Measurements from ENCODE around the gene FBXO21.

The FBXO21 gene

DNA sequence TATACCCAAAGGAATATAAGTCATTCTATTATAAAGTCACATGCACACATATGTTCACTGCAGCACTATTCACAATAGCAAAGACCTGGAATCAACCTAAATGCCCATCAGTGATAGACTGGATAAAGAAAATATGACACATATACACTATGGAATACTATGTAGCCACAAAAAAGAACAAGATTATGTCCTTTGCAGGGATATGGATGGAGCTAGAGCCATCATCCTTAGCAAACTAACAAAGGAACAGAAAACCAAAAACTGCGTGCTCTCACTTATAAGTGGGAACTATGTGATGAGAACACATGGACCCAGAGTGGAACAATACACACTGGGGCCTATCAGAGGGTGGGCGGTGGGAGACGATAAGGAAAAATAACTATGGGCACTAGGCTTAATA lies 21.3 kb downstream of the FBXO21 start:
- TF ChIP-seq, protein P1, sequence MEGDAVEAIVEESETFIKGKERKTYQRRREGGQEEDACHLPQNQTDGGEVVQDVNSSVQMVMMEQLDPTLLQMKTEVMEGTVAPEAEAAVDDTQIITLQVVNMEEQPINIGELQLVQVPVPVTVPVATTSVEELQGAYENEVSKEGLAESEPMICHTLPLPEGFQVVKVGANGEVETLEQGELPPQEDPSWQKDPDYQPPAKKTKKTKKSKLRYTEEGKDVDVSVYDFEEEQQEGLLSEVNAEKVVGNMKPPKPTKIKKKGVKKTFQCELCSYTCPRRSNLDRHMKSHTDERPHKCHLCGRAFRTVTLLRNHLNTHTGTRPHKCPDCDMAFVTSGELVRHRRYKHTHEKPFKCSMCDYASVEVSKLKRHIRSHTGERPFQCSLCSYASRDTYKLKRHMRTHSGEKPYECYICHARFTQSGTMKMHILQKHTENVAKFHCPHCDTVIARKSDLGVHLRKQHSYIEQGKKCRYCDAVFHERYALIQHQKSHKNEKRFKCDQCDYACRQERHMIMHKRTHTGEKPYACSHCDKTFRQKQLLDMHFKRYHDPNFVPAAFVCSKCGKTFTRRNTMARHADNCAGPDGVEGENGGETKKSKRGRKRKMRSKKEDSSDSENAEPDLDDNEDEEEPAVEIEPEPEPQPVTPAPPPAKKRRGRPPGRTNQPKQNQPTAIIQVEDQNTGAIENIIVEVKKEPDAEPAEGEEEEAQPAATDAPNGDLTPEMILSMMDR (IDR thresholded peaks at IDR 0.05; ENCODE audit: poor library complexity, severe bottlenecking), result no peak
- Histone ChIP-seq H3K27me3 (ENCODE audit: insufficient read depth, poor library complexity, severe bottlenecking) (no peaks in the 10 kb centered on the region), H3K4me1 (ENCODE audit: insufficient read depth, poor library complexity, severe bottlenecking) (no peaks in the 10 kb centered on the region), H3K9me3 (ENCODE audit: severe bottlenecking) (no peaks in the 10 kb centered on the region), H3K36me3 (ENCODE audit: low read depth) (peaks cover 89% of the 10 kb centered on the region), H3K27ac (ENCODE audit: poor library complexity, severe bottlenecking) (no peak overlapping the region), H3K4me3 (ENCODE audit: severe bottlenecking) (no peak overlapping the region)
- no peak for DNase-seq (ENCODE audit: low spot score)
- ATAC-seq (ENCODE audit: low read depth), result no peak

DNA sequence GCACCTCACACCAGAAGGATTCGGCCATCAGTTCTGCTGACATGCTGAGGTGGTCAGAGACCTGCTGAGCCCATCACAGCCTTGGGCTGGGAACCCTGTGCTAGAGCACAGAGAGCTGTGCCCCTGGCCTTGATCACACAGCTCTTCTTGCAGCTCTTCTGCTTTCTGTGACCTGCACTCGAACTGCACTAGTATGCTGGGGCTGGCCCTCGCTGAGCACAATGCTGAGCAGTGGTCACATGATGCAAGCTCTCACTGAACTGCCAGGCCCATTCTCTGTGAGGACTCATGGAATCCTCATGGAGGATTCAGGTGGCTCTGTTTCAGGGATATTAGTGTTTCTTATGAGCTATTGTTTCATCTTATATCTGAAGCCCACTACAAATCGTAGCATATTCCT lies 22.5 kb downstream of the FBXO21 start:
- no peaks in the 10 kb centered on the region for H3K9me3 ChIP-seq (ENCODE audit: severe bottlenecking)
- TF ChIP-seq, protein P1 (IDR thresholded peaks at IDR 0.05; ENCODE audit: poor library complexity, severe bottlenecking), result no peak
- H3K4me3 ChIP-seq (ENCODE audit: severe bottlenecking), result no peak overlapping the region
- no peaks in the 10 kb centered on the region for H3K4me1 ChIP-seq (ENCODE audit: insufficient read depth, poor library complexity, severe bottlenecking)
- no peak for ATAC-seq (ENCODE audit: low read depth)
- H3K36me3 ChIP-seq (ENCODE audit: low read depth), result peaks cover 88% of the 10 kb centered on the region
- no peak overlapping the region for H3K27ac ChIP-seq (ENCODE audit: poor library complexity, severe bottlenecking)
- no peaks in the 10 kb centered on the region for H3K27me3 ChIP-seq (ENCODE audit: insufficient read depth, poor library complexity, severe bottlenecking)
- no peak for DNase-seq (ENCODE audit: low spot score)

DNA sequence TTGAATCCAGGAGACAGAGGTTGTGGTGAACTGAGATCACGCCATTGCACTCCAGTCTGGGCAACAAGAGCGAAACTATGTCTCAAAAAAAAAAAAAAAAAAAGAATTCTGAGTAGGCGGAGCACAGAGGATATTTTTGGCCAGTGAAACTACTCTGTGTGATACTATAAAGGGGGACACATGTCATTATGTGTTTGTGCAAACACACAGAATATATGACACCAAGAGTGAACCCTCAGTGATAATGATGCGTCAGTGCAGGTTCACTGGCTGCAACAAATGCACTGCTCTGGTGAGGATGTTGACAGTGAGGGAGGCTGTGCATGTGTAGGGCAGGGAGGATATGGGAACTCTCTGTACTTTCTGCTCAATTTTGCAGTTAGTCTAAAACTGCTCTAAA lies 24.2 kb downstream of the FBXO21 start:
- no peak for ATAC-seq (ENCODE audit: low read depth)

DNA sequence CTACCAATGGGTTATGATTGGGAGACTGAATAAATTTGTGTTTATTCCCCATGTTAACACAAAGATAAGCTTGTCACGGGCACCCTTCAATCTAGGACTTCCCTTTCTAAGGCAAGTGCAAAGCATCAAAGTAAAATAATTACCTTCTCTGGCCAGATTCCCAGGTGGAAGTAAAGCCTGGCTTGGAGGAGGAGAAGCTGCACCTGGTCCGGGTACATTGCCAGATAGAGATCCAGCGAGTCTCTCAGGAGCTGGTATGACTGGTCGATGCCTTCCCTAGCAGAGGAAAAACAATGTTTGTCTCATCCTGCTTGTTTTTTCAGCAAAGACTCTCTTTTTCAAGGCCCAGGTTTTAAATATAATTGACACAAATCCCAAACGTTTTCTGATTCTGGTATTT lies 24.9 kb downstream of the FBXO21 start:
- Histone ChIP-seq H3K27me3 (ENCODE audit: insufficient read depth, poor library complexity, severe bottlenecking) (no peaks in the 10 kb centered on the region), H3K36me3 (ENCODE audit: low read depth) (peaks cover 72% of the 10 kb centered on the region), H3K4me1 (ENCODE audit: insufficient read depth, poor library complexity, severe bottlenecking) (no peaks in the 10 kb centered on the region), H3K4me3 (ENCODE audit: severe bottlenecking) (no peak overlapping the region), H3K27ac (ENCODE audit: poor library complexity, severe bottlenecking) (no peak overlapping the region), H3K9me3 (ENCODE audit: severe bottlenecking) (no peaks in the 10 kb centered on the region)
- TF ChIP-seq, protein P1 (IDR thresholded peaks at IDR 0.05; ENCODE audit: poor library complexity, severe bottlenecking), result no peak
- ATAC-seq (ENCODE audit: low read depth) (no peak), DNase-seq (ENCODE audit: low spot score) (no peak)

More for the DNA sequence above, 24.2 kb downstream of the FBXO21 start:
- Histone ChIP-seq H3K27me3 (ENCODE audit: insufficient read depth, poor library complexity, severe bottlenecking) (no peaks in the 10 kb centered on the region), H3K9me3 (ENCODE audit: severe bottlenecking) (no peaks in the 10 kb centered on the region), H3K36me3 (ENCODE audit: low read depth) (peaks cover 78% of the 10 kb centered on the region), H3K27ac (ENCODE audit: poor library complexity, severe bottlenecking) (no peak overlapping the region), H3K4me3 (ENCODE audit: severe bottlenecking) (no peak overlapping the region), H3K4me1 (ENCODE audit: insufficient read depth, poor library complexity, severe bottlenecking) (no peaks in the 10 kb centered on the region)
- TF ChIP-seq, protein P1 (IDR thresholded peaks at IDR 0.05; ENCODE audit: poor library complexity, severe bottlenecking), result no peak
- DNase-seq (ENCODE audit: low spot score), result no peak

DNA sequence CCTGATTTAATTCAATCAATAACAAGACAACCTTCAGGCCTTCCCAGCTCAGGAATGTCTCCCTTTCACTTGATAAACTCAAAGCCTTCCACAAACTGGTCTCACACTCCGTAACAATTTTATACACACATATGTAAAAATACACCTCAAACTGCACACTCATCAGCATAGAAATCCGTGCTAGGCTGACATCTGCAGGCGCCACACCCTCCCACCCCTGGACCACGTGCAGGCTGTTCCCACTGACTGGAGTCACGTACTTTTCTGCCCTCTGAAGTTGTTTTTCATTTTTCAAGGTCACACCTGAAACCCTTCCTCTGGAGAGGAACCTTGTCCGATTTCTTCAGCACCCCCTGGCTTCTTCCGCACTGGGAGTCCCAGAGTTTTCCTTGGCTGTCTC lies 27.6 kb downstream of the FBXO21 start:
- Histone ChIP-seq H3K9me3 (ENCODE audit: severe bottlenecking) (no peaks in the 10 kb centered on the region), H3K36me3 (ENCODE audit: low read depth) (peaks cover 55% of the 10 kb centered on the region), H3K4me1 (ENCODE audit: insufficient read depth, poor library complexity, severe bottlenecking) (no peaks in the 10 kb centered on the region), H3K27ac (ENCODE audit: poor library complexity, severe bottlenecking) (no peak overlapping the region), H3K27me3 (ENCODE audit: insufficient read depth, poor library complexity, severe bottlenecking) (no peaks in the 10 kb centered on the region), H3K4me3 (ENCODE audit: severe bottlenecking) (no peak overlapping the region)
- TF ChIP-seq, protein P1 (IDR thresholded peaks at IDR 0.05; ENCODE audit: poor library complexity, severe bottlenecking), result no peak
- ATAC-seq (ENCODE audit: low read depth), result no peak
- DNase-seq (ENCODE audit: low spot score), result no peak

Measured in RWPE2 (cell line).